Measurements from ENCODE around the gene ZBTB7B. TPM values are rescaled to one million over a fixed set of nuclear protein-coding genes. Genes with fewer than 3 reads are reported as not detected.

Gene ZBTB7B
- total RNA-seq, 1 donor from 2014 or later: 29.9 TPM

GRCh38 chr1:155001425-155001674 is 1.3 kb upstream of the ZBTB7B start:
- no peak for DNase-seq (ENCODE audit: low spot score, unreplicated experiment)
- Mint-ChIP-seq H3K27me3 (no peaks in the 10 kb centered on the region), H3K36me3 (ENCODE audit: insufficient read depth) (no peaks in the 10 kb centered on the region), H3K4me3 (ENCODE audit: low read depth) (peak overlapping the region; percentile 89), H3K4me1 (ENCODE audit: low read depth) (peaks cover 16% of the 10 kb centered on the region), H3K9me3 (ENCODE audit: low read depth) (no peaks in the 10 kb centered on the region), H3K27ac (peak overlapping the region; percentile 95)
- no peak for TF ChIP-seq CTCF (IDR thresholded peaks at IDR 0.05; ENCODE audit: unreplicated experiment)

GRCh38 chr1:155001675-155002463 is 733 bp upstream of the ZBTB7B start:
- peak; percentile 48 for TF ChIP-seq CTCF (IDR thresholded peaks at IDR 0.05; ENCODE audit: unreplicated experiment)
- no peaks in the 10 kb centered on the region for H3K36me3 Mint-ChIP-seq (ENCODE audit: insufficient read depth)
- no peaks in the 10 kb centered on the region for H3K27me3 Mint-ChIP-seq
- H3K4me1 Mint-ChIP-seq (ENCODE audit: low read depth): peaks cover 17% of the 10 kb centered on the region
- peak overlapping the region; percentile 95 for H3K27ac Mint-ChIP-seq
- peak overlapping the region; percentile 89 for H3K4me3 Mint-ChIP-seq (ENCODE audit: low read depth)
- no peaks in the 10 kb centered on the region for H3K9me3 Mint-ChIP-seq (ENCODE audit: low read depth)
- peak; percentile 99 for DNase-seq (ENCODE audit: low spot score, unreplicated experiment)

DNA sequence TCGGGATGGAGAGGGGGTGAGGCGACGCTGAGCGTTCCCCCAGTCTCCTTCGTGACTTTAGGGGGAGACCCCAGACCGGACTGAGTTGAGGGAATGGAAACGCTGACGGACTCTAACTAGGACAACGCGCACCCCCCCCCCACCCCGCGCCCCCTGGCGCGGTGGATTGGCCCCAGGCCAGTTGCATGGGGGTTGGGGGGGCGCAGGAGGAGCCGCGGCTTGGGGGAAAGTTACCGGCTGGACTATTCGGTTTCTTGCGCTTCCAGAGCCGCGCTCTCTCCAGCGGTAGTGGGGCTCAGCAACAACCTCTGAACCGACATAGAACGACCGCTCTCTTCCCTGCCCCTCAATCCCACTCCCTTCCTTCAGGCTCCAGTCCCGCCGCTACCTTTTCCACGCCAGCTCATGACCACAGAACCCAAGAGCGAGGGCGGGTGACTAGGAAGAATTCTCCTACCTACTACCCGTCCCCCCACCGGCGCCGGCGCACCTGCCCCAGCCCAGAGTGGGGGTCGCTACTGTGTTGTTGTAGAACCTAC is 694 bp downstream of the ZBTB7B start:
- Mint-ChIP-seq H3K27ac (peak overlapping the region; percentile 96), H3K9me3 (ENCODE audit: low read depth) (no peaks in the 10 kb centered on the region), H3K27me3 (no peaks in the 10 kb centered on the region), H3K4me3 (ENCODE audit: low read depth) (peak overlapping the region; percentile 98), H3K4me1 (ENCODE audit: low read depth) (peaks cover 17% of the 10 kb centered on the region), H3K36me3 (ENCODE audit: insufficient read depth) (no peaks in the 10 kb centered on the region)
- DNase-seq (ENCODE audit: low spot score, unreplicated experiment): no peak
- TF ChIP-seq CTCF (IDR thresholded peaks at IDR 0.05; ENCODE audit: unreplicated experiment): peak; percentile 5

DNA sequence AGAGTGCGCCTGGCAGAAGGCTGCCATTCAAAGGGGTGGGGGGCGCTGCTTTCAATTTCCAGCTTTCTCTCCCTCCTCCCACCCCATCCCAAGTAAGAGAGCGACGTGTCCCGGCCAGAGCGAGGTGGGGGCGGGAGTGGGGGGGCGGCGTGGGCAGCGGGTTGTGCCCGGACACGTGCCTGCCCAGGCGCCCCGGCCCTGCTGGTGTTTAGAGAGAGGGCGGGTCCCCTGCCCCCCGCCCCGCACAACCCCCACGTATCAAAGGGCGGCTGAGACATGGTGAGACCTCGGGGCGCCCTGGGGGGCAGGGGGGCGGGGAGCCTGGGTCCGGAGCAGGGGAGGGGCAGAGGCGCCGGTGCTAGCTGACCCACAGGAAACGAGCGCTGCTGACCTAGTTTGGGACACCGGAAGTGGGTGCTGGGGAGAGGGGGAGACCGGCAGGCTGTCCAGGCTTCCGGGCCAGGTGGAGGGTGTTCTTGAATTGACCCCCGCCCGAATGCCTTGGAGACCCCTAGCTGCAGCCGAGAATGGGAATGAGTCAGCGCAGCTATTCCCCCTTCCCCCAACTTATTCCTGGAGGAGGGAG is 1.3 kb downstream of the ZBTB7B start:
- TF ChIP-seq CTCF (IDR thresholded peaks at IDR 0.05; ENCODE audit: unreplicated experiment): peak; percentile 3
- H3K36me3 Mint-ChIP-seq (ENCODE audit: insufficient read depth): no peaks in the 10 kb centered on the region
- H3K27me3 Mint-ChIP-seq: no peaks in the 10 kb centered on the region
- H3K4me1 Mint-ChIP-seq (ENCODE audit: low read depth): peaks cover 19% of the 10 kb centered on the region
- peak overlapping the region; percentile 91 for H3K27ac Mint-ChIP-seq
- H3K4me3 Mint-ChIP-seq (ENCODE audit: low read depth): peak overlapping the region; percentile 98
- H3K9me3 Mint-ChIP-seq (ENCODE audit: low read depth): no peaks in the 10 kb centered on the region
- no peak for DNase-seq (ENCODE audit: low spot score, unreplicated experiment)

GRCh38 chr1:155004352-155005075 is 1.9 kb downstream of the ZBTB7B start:
- H3K4me3 Mint-ChIP-seq (ENCODE audit: low read depth): peak overlapping the region; percentile 98
- TF ChIP-seq CTCF (IDR thresholded peaks at IDR 0.05; ENCODE audit: unreplicated experiment): no peak
- no peaks in the 10 kb centered on the region for H3K9me3 Mint-ChIP-seq (ENCODE audit: low read depth)
- H3K36me3 Mint-ChIP-seq (ENCODE audit: insufficient read depth): no peaks in the 10 kb centered on the region
- peaks cover 18% of the 10 kb centered on the region for H3K4me1 Mint-ChIP-seq (ENCODE audit: low read depth)
- peak overlapping the region; percentile 85 for H3K27ac Mint-ChIP-seq
- DNase-seq (ENCODE audit: low spot score, unreplicated experiment): no peak
- no peaks in the 10 kb centered on the region for H3K27me3 Mint-ChIP-seq
